ENCODE data around the gene SHCBP1.

DNA sequence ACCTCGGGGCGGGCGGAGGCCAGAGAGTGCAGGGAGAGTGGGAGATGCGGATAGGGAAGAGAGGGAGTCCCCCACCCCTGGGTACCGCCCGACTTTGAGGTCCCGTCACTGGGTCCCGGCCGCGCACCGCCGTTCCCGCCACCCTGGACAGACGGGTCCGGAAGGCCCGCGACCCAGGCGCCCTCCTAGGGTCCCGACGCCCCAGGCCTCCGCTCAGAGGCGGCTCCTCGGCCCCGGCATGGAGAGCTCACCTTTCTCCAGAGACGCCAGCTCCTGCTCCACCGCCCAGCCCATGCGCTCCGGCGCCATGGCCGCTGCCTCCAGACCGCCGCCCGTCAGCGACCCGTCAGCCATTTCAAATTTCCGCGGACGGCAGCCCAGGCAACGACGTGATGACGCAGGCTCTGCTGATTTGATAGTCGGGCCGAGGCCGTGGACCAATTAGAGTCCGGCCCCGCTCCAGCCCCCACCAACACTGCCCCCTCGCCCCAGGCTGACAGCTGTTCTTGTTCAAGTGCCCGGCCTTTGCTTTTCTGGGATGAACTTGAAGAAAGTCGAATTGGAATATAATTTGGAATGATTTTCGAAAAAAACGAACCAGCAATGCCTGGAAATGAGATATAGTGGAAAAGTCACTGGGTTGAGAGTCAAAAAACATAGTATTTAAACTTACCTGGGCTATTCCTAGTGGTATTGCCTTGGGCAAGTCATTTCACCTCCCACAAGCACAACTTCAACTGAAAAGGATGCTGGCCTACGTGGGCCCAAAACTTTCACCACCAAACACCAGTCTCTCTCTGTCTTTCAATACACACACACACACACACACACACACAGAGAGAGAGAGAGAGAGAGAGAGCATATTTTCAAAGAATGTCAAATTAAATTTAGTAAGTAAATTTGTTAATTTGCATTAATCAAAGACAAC is at the start of gene SHCBP1:
- no peak for TF ChIP-seq CTCF (IDR thresholded peaks at IDR 0.05)
- no peak for TF ChIP-seq POLR2A (IDR thresholded peaks at IDR 0.05)

Measured in uterus (tissue), 2 donors.